Measurements from ENCODE around the gene TMBIM1.
"Not testable (repeated sequence)": the region's sequence is repeated elsewhere in the genome, so short reads cannot be mapped to it uniquely, and the experiment has no call there.

The TMBIM1 gene

GRCh38 chr2:218290316-218291261 lies 1.7 kb downstream of the TMBIM1 start:
- no peak for DNase-seq

DNA sequence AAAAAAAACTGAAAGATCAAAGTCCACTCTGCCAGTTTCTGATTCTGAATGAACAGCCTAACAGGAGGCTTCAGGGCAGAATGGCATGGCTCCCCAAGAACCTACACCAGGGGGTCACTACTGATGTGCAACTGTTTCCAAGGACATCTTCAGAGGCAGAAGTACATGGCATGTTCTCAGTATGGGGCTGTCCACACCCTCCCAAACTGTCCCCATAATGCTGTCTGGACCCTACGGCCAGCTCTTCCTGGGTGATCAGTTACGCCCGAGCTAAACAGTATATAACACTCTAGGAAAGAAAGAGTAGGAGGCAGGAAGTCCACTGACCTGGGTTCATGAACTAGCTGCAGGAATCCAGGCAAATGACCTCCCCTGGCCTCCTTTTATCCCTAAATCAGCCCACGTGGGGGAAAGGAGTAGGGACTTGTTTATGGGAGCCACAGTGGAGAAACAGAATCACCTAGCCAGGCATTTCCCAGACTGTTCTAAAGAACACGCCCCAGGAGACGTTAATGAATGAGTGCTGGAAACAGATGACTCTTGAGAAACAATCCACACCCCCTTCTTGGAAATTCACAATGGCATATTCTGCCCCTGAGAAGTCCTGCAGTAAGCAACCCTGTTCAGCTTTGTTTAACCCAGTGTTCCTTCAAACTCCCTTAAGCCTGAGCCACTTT lies 2.5 kb downstream of the TMBIM1 start:
- DNase-seq: no peak

DNA sequence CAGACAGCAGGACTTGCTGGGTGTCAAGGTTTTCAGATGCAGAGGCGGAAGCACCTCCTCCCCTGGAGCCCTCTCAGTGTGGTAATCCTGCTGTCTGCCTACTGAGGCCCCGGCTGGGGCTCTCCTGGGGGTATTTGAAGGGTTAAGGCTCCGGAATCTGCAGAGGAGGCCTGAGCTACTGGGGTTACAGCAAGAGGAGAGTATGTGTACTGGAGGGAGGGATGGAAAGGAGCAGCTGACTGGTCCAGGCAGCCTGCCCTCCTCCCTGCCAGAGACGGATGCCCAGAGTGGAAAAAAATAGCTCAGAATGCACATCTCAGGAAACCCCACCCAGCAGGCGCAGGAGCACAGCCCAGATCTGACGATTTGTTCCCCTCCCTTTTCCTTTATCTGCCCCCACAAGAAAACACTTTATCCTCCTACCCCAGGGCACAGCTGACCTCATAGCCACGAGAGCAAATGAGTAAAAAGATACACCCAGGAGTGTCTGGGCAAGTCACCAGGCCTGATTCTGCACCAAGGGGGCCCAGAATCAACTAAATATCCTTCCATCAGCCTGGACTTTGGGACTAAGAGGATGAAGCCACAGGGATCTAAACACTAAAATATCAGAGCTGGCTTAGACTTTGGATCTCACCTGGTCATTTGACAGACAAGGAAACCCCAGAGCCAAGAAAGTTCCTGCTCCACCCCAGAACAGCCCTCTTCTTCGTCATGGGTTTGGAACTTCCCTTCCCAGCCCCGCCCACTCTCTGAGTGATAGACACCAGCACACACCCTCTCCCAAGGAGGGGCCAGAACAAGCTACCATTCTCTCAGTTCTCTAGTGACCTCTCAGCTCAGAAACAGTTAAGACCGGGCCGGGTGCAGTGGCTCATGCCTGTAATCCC lies 5.5 kb downstream of the TMBIM1 start:
- DNase-seq: peak; percentile 47

- DNase-seq: no peak
Observed at GRCh38 chr2:218285604-218286003, 6.7 kb downstream of the TMBIM1 start.

DNA sequence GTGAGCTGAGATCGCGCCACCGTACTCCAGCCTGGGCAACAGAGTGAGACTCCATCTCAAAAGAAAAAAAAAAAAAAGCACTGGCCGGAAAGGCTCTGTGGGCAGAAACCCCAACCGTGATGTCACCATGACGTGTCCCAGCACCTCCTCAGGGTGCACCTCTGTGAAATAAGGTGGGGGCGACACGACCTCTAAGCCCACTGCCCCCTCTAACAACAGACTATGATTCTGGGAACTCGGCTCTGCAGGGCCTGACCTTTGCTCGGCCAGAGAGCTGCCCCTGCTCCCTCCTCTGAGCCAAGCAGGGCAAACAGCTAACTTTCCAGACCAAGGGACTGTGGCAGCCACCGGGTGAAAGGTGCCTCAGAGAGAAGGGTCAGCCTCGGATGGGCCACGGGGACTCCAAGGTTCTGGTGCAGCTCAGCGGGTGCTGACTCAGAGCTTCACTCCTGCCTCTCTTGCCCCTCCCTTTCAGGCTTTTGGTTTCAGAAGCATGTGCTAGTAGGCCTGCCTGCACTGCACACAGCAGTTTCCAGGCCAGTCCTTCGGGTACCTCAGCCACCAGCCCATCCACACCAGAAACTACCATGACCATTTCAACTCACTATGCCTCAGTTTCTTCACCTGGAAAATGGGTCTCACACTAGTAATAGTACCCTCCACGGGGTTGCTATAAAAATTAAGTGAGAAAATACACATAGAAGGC lies 8.0 kb downstream of the TMBIM1 start:
- DNase-seq: no peak

DNA sequence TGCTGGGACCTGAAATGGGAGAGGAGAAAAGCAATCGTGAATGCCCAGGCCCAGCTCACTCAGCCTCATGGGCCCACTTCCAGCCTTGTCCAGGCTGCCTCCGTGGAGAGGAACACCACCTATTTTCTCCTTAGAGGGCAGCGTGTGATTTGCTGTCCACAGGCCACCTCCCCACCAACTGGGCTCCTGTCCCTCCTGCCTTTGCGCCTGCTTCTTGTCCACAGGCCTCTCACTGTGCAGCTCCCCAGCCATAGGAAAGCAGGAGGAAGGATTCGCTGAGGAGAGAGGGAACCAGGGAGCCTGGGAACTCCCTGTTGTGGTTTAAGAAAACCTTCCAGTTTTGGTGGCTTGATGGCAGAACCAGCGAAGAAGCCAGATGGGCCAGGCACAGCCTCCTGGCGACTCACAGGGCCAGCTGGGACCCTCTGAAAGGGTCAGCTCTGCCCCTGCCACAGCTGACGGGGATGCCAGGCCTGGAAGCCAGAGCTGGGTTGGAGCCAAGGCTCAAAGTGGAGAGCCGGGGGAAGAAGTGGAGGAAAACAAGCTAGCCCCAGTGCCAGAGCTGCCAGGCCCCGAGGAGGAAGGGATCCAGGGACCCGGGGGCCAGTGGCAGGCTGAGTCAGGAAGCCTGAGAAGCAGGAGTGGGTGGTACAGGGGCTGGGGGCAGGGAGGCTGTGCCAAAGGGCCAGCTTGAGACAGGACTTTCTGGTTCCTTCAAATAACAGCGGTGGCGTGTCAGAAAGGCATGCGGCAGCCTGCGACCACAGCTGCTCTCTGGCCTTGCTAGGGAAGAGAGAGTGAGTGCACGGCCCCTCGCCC lies 9.9 kb downstream of the TMBIM1 start:
- no peak for DNase-seq

DNA sequence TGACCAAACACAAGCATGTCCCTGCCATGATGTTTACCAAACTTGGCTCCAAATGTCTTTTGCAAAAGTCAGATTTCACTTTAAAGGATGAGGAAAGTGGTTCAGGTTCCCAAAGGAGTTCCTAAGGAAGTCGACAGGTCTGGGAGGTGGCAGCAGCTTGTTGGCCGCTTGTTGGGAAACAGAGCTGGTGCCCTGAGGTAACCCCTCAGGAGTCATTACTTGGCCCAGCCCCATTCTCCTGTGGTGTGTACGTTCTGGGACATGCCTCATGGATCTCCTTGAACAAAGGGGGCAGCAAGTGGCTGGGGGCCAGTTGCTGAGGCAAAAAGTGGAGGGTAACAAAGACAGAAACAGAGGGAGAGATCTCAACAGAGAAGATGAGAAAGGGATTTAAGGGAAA lies 10.9 kb downstream of the TMBIM1 start:
- no peak for DNase-seq

DNA sequence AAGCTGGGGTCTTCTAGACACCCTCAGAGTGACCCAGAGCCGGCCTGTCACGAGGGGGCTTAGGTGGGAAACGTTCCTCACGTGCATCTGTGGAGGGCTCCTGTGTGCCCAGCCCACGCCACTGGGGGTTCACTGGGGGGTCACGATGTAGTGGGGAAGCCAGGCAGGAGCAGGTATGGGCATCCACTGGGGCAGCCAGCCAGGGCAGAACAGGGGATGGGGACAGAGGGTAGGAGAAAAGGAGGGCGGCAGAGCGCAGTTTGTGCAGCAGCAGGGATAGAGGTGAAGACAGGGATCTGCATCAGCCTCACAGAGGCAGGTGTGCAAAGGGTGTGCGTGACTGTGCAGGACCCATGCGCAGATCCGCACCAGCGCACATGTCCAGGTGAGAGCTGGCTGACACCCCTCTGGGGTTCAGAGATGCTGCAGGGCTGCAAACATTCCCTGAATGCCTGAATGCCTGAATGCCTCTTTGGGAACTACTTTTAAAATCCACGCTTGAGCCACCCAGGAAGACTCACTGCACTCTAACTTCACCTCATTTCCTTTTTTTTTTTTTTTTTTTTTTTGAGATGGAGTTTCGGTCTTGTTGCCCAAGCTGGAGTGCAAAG lies 11.9 kb downstream of the TMBIM1 start:
- no peak for DNase-seq

DNA sequence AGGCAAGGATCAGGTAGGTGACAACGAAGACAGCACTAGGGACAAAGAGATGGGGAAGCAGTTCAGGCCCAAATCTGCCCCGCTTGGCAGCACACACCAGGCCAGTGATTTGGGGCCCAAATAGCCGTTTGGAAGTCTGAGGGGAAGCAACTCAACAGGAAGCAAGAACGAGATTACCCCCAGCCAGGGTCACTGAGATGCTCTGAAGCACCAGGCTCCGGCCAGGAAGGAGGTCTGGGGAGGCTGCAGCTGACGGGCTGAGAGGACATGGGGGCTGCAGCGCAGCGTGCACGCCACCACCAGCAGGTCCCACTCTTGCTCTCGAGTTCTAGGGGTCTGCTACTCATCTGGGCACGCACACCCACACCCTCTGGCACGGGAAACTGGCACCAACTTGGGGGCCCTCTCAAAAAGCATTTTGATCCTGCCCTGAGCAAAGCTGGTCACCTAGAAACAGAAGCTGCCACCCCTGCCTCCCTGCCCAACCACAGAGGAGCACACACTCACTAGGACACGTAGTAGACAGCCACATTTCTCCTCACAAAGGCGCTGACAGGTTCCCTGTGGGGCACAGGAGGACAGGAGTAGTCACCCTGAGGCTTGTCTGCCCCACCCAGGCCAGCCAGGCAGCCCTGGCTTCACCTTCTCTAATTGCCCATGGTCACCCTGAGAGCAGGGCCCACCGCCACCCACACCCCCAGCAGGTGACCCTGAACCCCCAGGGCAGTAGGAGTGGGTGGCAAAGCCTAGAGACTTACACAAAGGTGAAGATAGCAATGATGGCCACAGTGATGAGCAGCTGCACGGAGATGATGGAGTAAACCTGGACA lies 13.6 kb downstream of the TMBIM1 start:
- no peak for DNase-seq

DNA sequence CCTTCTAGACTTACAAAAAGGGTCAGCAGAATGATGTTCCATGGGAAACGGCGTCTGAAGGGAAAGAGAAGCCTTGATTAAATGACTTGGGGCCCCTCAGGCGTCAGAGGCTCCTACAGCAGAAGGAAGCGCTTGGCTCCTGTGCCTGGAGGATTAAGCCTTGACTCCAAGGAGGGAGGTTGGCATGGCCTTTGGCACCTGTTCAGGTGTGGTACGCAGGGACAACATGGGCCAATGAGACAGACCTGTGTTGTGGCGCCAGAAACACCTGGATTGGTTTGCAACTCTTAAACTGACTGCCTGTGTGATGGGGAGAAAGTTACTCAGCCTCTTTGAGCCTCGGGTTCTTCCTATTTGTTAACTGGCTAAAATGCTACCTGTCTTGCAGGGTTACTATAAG lies 14.4 kb downstream of the TMBIM1 start:
- DNase-seq: no peak

- no peak for DNase-seq
Observed at GRCh38 chr2:218276986-218277755, 15.1 kb downstream of the TMBIM1 start.

GRCh38 chr2:218275371-218276072 lies 16.8 kb downstream of the TMBIM1 start:
- DNase-seq: no peak

DNA sequence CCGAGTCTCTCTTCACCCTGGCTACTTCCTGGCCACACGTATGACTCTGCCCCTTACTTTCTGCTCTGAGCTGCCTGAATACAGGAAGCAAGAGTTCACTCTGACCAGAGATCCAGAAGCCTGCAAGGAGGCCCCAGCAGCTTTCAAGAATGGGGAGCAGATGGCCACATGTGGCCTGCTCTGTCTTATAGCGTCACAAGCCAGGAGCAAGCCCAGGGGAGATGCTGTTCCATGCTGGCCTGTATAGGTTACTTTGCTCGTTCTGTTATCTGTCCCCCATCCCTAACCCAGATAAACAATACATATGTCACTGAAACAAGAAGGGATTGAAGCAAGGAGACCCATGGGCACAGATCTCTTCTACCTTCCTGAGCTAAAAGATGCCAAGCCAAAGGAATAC lies 17.7 kb downstream of the TMBIM1 start:
- DNase-seq: no peak

DNA sequence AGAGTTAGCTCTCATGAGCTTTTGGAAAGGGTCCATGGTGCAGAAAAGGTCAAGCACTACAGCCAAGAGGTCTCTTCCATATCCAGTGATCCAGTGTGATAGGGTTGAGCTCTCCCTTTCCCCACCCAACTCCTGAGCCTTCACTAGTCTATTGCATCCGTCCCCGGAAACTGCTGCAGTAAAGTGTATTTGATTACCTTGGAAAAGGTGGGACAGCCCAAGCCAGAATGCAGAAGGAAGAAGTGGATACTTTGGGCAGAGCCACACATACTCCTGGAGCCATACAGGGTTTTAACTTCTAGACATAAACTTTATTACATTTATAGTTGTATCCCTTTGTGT lies 18.4 kb downstream of the TMBIM1 start:
- DNase-seq: no peak

DNA sequence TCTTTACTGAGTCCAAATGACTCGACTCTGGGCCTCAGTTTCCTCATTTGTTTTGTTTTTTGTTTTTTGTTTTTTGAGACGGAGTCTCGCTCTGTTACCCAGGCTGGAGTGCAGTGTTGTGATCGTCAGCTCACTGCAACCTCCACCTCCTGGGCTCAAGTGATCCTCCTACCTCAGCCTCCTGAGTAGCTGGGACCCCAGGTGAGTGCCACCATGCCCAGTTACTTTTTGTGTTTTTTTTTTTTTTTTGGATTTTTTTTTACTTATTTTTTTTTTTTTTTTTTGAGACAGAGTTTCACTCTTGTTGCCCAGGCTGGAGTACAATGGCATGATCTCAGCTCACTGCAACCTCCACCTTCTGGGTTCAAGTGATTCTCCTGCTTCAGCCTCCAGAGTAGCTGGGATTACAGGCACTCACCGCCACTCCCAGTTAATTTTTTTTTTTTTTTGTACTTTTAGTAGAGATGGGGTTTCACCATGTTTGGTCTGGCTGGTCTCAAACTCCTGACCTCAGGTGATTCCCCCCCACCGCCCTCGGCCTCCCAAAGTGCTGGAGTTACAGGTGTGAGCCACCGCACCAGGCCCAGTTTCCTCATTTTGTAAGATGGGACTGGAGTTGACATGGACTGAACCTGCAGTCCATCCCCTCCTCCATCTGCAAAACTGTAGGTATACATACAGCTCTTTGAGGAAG lies 18.9 kb downstream of the TMBIM1 start:
- not testable (repeated sequence) for DNase-seq

DNA sequence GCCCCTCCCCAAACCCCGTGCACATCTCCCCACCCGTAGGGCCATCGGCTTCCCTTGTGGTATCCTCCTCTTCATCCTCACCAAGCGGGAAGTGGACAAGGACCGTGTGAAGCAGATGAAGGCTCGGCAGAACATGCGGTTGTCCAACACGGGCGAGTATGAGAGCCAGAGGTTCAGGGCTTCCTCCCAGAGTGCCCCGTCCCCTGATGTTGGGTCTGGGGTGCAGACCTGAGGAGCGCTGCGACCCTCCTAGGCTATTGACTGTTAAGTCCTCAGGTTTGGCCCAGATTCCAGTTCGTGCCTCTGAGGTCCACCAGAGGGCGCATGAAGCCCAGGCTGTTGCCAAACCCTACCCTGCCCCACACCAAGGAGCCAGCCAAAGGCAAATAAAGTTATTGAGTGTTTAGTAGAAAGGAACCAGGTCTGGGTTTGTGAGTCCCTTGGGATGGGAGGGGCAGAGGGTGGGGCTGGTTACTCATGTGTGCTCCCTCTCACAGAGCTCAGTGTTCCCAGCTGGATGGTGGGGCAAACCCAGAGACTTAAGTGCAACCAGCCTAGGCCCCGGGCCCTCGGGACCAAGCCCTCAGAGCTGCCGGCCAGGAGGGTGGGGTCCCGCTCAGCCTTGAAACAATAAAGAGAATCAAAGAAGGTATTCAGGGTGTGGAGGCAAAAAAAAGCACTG lies 19.6 kb downstream of the TMBIM1 start:
- peak; percentile 30 for DNase-seq

- no peak for DNase-seq
Observed at GRCh38 chr2:218271865-218272530, 20.3 kb downstream of the TMBIM1 start.

Measured in DMS 273 treated with DMSO at 0.1 percent for 48 hours (cell line).